Mammary epithelial cell (primary cell): Measurements from ENCODE around the gene ARSB.

ENCODE experiments used
- EZH2 ChIP-seq: IDR thresholded peaks from 2 replicates; pipeline ENCODE4 v1.6.1; 2012; ENCODE audit warnings: low read length, inconsistent platforms, borderline replicate concordance
- TF ChIP-seq, protein P1 (sequence below), 2 donors: IDR thresholded peaks in 1 of 2; conservative IDR thresholded peaks in 1 of 2; 2 replicates each; pipeline ENCODE4 v1.5.1; 2011 to 2012; ENCODE audit warnings: inconsistent platforms in 2 of 2, low read length in 2 of 2, mild to moderate bottlenecking in 2 of 2, control low read depth in 1 of 2, low read depth in 1 of 2; ENCODE audit not compliant: insufficient read depth in 1 of 2; ENCODE audit errors: extremely low read depth in 1 of 2

DNA sequence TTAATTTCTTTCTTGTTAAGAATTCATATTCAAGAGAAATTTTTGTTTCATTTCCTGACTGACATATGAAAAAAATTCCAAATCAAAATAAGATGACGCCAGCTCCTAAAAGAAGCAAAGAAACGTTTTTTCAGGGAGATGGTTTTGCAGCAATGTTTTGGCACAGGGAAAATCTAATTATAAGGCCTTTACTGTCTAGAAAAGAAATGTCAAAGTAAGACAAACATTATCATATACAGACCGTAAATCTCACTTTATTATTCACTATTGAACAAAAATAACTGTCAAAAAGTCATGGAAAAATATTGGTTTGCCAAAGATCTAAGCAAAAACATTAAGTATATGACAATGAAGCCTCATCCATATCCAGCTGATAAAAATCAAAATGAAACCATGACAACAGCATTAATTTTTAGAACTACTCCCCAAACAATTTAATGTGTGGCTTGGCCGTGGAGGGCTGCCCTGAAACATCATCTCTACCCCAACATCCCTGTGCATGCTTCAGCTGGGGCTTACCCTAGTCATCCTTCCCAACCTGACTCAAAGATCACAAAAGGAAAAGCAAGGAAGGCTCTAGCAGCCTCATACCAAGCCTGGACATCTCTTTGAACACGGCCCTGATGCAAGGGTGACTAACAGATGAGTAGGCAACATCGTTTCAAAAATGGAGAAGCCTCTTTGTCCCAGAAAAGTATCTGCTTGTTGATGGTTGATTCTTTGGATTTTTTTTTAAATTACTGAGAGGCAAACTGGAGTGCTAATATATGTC is 95.6 kb downstream of the ARSB start:
- no peak for TF ChIP-seq EZH2
- TF ChIP-seq, protein P1, sequence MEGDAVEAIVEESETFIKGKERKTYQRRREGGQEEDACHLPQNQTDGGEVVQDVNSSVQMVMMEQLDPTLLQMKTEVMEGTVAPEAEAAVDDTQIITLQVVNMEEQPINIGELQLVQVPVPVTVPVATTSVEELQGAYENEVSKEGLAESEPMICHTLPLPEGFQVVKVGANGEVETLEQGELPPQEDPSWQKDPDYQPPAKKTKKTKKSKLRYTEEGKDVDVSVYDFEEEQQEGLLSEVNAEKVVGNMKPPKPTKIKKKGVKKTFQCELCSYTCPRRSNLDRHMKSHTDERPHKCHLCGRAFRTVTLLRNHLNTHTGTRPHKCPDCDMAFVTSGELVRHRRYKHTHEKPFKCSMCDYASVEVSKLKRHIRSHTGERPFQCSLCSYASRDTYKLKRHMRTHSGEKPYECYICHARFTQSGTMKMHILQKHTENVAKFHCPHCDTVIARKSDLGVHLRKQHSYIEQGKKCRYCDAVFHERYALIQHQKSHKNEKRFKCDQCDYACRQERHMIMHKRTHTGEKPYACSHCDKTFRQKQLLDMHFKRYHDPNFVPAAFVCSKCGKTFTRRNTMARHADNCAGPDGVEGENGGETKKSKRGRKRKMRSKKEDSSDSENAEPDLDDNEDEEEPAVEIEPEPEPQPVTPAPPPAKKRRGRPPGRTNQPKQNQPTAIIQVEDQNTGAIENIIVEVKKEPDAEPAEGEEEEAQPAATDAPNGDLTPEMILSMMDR (conservative IDR thresholded peaks at IDR 0.05 in 1 of 2, IDR thresholded peaks at IDR 0.05 in 1 of 2; ENCODE audit: extremely low read depth in 1 of 2, insufficient read depth in 1 of 2, low read depth in 1 of 2, low read length in 2 of 2), result no peak
